SK-N-SH (cell line): ENCODE data around the gene FXR2. TPM values are rescaled to one million over a fixed set of nuclear protein-coding genes. Genes with fewer than 3 reads are reported as not detected.

Experiments
- CTCF ChIA-PET: fragments of 300-600, 350-600 bp; formaldehyde crosslinking; extraction: SDS; loops from one replicate; lab custom pipeline; 2021; lab: Yijun Ruan, JAX
- POLR2A ChIA-PET: fragments of 350-600 bp; sonication (Branson Sonifier 250); formaldehyde crosslinking; extraction: SDS; loops from one replicate; lab custom pipeline; 2020; ENCODE audit warnings: antibody characterized with exemption, inconsistent platforms; lab: Yijun Ruan, JAX
- DNase-seq: peaks from one replicate; pipeline ENCODE4 v3.0.0; 2012
- H2AFZ ChIP-seq: fragments of 200-600 bp; sonication (generic); 2 replicates; pipeline ENCODE4 v1.8.1; 2016; ENCODE audit warnings: antibody characterized with exemption, mild to moderate bottlenecking, low read depth
- H3F3A ChIP-seq: fragments of 200-600 bp; sonication (generic); replicated peaks from 2 replicates; pipeline ENCODE3; 2016; ENCODE audit warnings: antibody characterized with exemption, mild to moderate bottlenecking; ENCODE audit not compliant: insufficient read depth
- H3K27ac ChIP-seq, 2 experiments: fragments of 200-500 bp in 1 of 2; fragments of 200-600 bp in 1 of 2; sonication (Bioruptor generic) in 1 of 2; sonication (generic), shearing (Covaris generic) in 1 of 2; 2 replicates each; pipeline versions ENCODE4 v1.5.1 to v1.6.1; 2014 to 2016; ENCODE audit warnings: low read depth in 2 of 2, inconsistent platforms in 1 of 2, low read length in 1 of 2, mild to moderate bottlenecking in 1 of 2, mixed read lengths in 1 of 2
- H3K27me3 ChIP-seq: fragments of 200-600 bp; sonication (generic), shearing (Covaris generic); 2 replicates; pipeline ENCODE4 v1.6.1; 2016; ENCODE audit warnings: mixed run types; ENCODE audit not compliant: insufficient read depth
- H3K36me3 ChIP-seq, 2 experiments: fragments of 200-500 bp in 1 of 2; fragments of 200-600 bp in 1 of 2; sonication (Bioruptor generic) in 1 of 2; sonication (generic) in 1 of 2; replicated peaks in 1 of 2; 2 replicates each; pipeline versions ENCODE3 to v1.5.1; 2014 to 2016; ENCODE audit warnings: low read length in 1 of 2, mild to moderate bottlenecking in 1 of 2; ENCODE audit not compliant: insufficient read depth in 2 of 2, control insufficient read depth in 1 of 2
- H3K4me1 ChIP-seq, 2 experiments: fragments of 200-500 bp in 1 of 2; fragments of 200-600 bp in 1 of 2; sonication (Bioruptor generic) in 1 of 2; sonication (generic), shearing (Covaris generic) in 1 of 2; 2 replicates each; pipeline versions ENCODE4 v1.5.1 to v1.6.1; 2014 to 2016; ENCODE audit warnings: low read depth in 1 of 2, low read length in 1 of 2, mixed run types in 1 of 2; ENCODE audit not compliant: insufficient read depth in 2 of 2, control insufficient read depth in 1 of 2
- H3K4me2 ChIP-seq: fragments of 200-600 bp; sonication (generic), shearing (Covaris generic); 2 replicates; pipeline ENCODE4 v1.6.1; 2017; ENCODE audit warnings: mixed run types
- H3K4me3 ChIP-seq, 2 experiments: fragments of 200-500 bp in 1 of 2; fragments of 200-600 bp in 1 of 2; sonication (Bioruptor generic) in 1 of 2; sonication (generic), shearing (Covaris generic) in 1 of 2; 2 replicates each; pipeline versions ENCODE4 v1.5.1 to v1.8.1; 2014 to 2016; ENCODE audit warnings: low read depth in 2 of 2, inconsistent platforms in 1 of 2, low read length in 1 of 2, mild to moderate bottlenecking in 1 of 2, mixed read lengths in 1 of 2, moderate library complexity in 1 of 2
- H3K79me2 ChIP-seq: fragments of 200-600 bp; sonication (generic); 2 replicates; pipeline ENCODE4 v1.8.1; 2017; ENCODE audit warnings: mild to moderate bottlenecking; ENCODE audit not compliant: insufficient read depth
- H3K9ac ChIP-seq: fragments of 200-600 bp; sonication (generic); 2 replicates; pipeline ENCODE4 v1.6.1; 2017; ENCODE audit warnings: mixed run types
- H3K9me2 ChIP-seq: fragments of 200-600 bp; sonication (generic); 2 replicates; pipeline ENCODE4 v1.6.1; 2017; ENCODE audit warnings: mixed run types
- H3K9me3 ChIP-seq: fragments of 200-600 bp; sonication (generic); 2 replicates; pipeline ENCODE4 v1.6.1; 2017; ENCODE audit warnings: mixed run types, mild to moderate bottlenecking, moderate library complexity
- H4K20me1 ChIP-seq: fragments of 200-600 bp; sonication (generic); 2 replicates; pipeline ENCODE4 v1.6.1; 2017; ENCODE audit warnings: mild to moderate bottlenecking, mixed run types; ENCODE audit not compliant: insufficient read depth
- CHD2 ChIP-seq: fragments of 150-350 bp; IDR thresholded peaks from 2 replicates; pipeline ENCODE4 v1.6.1; 2018; ENCODE audit warnings: low read length; ENCODE audit not compliant: partially characterized antibody
- ELF1 ChIP-seq: IDR thresholded peaks from 2 replicates; pipeline ENCODE4 v1.4.0; 2012
- FOSL2 ChIP-seq: IDR thresholded peaks from 2 replicates; pipeline ENCODE4 v1.4.0; 2012; ENCODE audit warnings: low read depth, mild to moderate bottlenecking, moderate library complexity, borderline replicate concordance
- FOXJ3 ChIP-seq: sonication (generic); formaldehyde crosslinking; IDR thresholded peaks from 2 replicates; pipeline ENCODE4 v1.5.1; 2020; ENCODE audit warnings: mild to moderate bottlenecking, missing genetic modification reagents
- FOXM1 ChIP-seq: IDR thresholded peaks from 2 replicates; pipeline ENCODE4 v1.4.0; 2012; ENCODE audit warnings: low read depth, mild to moderate bottlenecking
- GABPA ChIP-seq: IDR thresholded peaks from 2 replicates; pipeline ENCODE4 v1.4.0; 2012; ENCODE audit warnings: low read depth, mild to moderate bottlenecking
- IRF3 ChIP-seq: fragments of 150-350 bp; IDR thresholded peaks from 2 replicates; pipeline ENCODE4 v1.6.1; 2016; ENCODE audit warnings: mild to moderate bottlenecking, low read depth, low read length
- MEF2A ChIP-seq: IDR thresholded peaks from 2 replicates; pipeline ENCODE4 v1.4.0; 2012; ENCODE audit warnings: low read depth, borderline replicate concordance
- NRF1 ChIP-seq: IDR thresholded peaks from 2 replicates; pipeline ENCODE4 v1.6.1; 2012; ENCODE audit warnings: low read depth, mild to moderate bottlenecking, low read length
- REST ChIP-seq: IDR thresholded peaks from 2 replicates; pipeline ENCODE4 v1.6.1; 2012; ENCODE audit warnings: mild to moderate bottlenecking, low read depth, low read length, moderate library complexity
- RFX5 ChIP-seq: IDR thresholded peaks from 2 replicates; pipeline ENCODE4 v1.6.1; 2012; ENCODE audit warnings: mild to moderate bottlenecking, improper control_type of control experiment, low read length
- SIN3A ChIP-seq: IDR thresholded peaks from 2 replicates; pipeline ENCODE4 v1.6.1; 2012; ENCODE audit warnings: low read depth, mild to moderate bottlenecking, low read length, moderate library complexity, borderline replicate concordance
- SMC3 ChIP-seq: IDR thresholded peaks from 2 replicates; pipeline ENCODE4 v1.6.1; 2012; ENCODE audit warnings: low read depth, low read length, improper control_type of control experiment
- TCF12 ChIP-seq: IDR thresholded peaks from 2 replicates; pipeline ENCODE4 v1.4.0; 2012
- USF1 ChIP-seq: IDR thresholded peaks from 2 replicates; pipeline ENCODE4 v1.4.0; 2012; ENCODE audit warnings: low read depth, borderline replicate concordance
- USF2 ChIP-seq: fragments of 150-350 bp; IDR thresholded peaks from 2 replicates; pipeline ENCODE4 v1.6.1; 2017; ENCODE audit warnings: antibody characterized with exemption, low read length, low read depth, borderline replicate concordance
- YY1 ChIP-seq: IDR thresholded peaks from 2 replicates; pipeline ENCODE4 v1.4.0; 2012; ENCODE audit warnings: low read depth, mild to moderate bottlenecking
- ZBTB33 ChIP-seq: IDR thresholded peaks from 2 replicates; pipeline ENCODE4 v1.4.0; 2012; ENCODE audit warnings: low read depth, borderline replicate concordance
- WGBS: methylation state at CpG from one replicate; pipeline ENCODE4 v1.1.6; 2017; ENCODE audit warnings: low lambda C conversion rate; 5-methylcytosine and 5-hydroxymethylcytosine counted together
- polyA plus RNA-seq, 3 experiments: library from polyadenylated mRNA; depleted of rRNA; stranded (reverse); fragments of >200 nt; gene quantifications; 2 replicates each; pipeline ENCODE4 v1.2.3, GENCODE V29; 2012

Gene FXR2
- polyA plus RNA-seq, 1 of the 3 experiments (the other 2 are of a cell fraction): 56.4 TPM

- H3K4me1 ChIP-seq: peaks cover 0 to 8% of the 10 kb centered on the region in 2 experiments; a peak in 1 of 4 replicates
- no peaks in the 10 kb centered on the region for H3K9me2 ChIP-seq
- TF ChIP-seq IRF3 (no peak), FOXJ3 (no peak), NRF1 (no peak), CHD2 (no peak), FOSL2 (no peak), USF2 (no peak), GABPA (no peak), TCF12 (no peak), ELF1 (no peak), REST (no peak), RFX5 (no peak), SMC3 (no peak), YY1 (no peak), ZBTB33 (no peak), SIN3A (no peak), MEF2A (no peak), FOXM1 (no peak), USF1 (no peak)
- no peak overlapping the region for H3K4me3 ChIP-seq
- no peak overlapping the region for H3K9ac ChIP-seq
- H2AFZ ChIP-seq: no peak overlapping the region
- 61% methylated on average over 5 of the region's 5 CpGs for WGBS
- DNase-seq: no peak
- POLR2A ChIA-PET: no interaction called here
- H3K4me2 ChIP-seq: no peak overlapping the region
- no peak overlapping the region for H3K27ac ChIP-seq
- no peaks in the 10 kb centered on the region for H3K27me3 ChIP-seq
- H4K20me1 ChIP-seq: no peaks in the 10 kb centered on the region
- CTCF ChIA-PET: interaction anchor here (0.6 to 11.8 kb wide), 4 partner anchors 9 to 52 kb away, joined by 3 to 166 read pairs (median 4); partner anchors contain the start of genes ATP1B2, SAT2, TP53 and WRAP53
- no peaks in the 10 kb centered on the region for H3F3A ChIP-seq
- no peaks in the 10 kb centered on the region for H3K9me3 ChIP-seq
- no peaks in the 10 kb centered on the region for H3K79me2 ChIP-seq
- H3K36me3 ChIP-seq: no peaks in the 10 kb centered on the region
Measured at GRCh38 chr17:7636163-7636562, 21.5 kb upstream of the FXR2 start.
